ENCODE data around the gene AIG1.

Gene AIG1

DNA sequence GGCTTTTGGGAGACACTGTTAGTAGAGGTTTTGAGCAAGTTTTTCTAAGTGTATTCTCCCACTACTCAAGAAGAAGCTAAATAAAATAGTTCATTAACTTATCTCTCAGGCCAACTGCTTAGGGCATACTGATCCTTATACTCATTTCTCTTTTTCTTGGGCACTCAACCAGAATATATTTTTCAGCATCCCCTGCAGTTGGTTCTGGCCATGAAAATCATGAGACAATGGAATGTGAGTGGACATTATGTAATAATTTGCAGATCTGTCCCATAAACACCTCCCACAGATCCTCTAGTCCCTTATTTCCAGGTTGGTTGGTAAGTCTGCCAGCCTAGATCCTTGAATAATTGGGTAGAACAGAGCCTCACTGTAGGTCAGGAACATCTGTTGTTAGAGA lies 136.7 kb downstream of the AIG1 start:
- Histone ChIP-seq H3K27ac (ENCODE audit: low read depth, low read length, poor library complexity, severe bottlenecking) (no peak overlapping the region), H3K4me1 (ENCODE audit: insufficient read depth, low read length, severe bottlenecking) (no peaks in the 10 kb centered on the region), H3F3A (ENCODE audit: insufficient read depth, low read length) (no peaks in the 10 kb centered on the region), H3K4me2 (ENCODE audit: low read length) (no peak overlapping the region), H4K20me1 (ENCODE audit: insufficient read depth, low read length) (no peaks in the 10 kb centered on the region), H3K79me2 (ENCODE audit: insufficient read depth, low read length) (no peaks in the 10 kb centered on the region), H3K27me3 (ENCODE audit: insufficient read depth, low read length) (no peaks in the 10 kb centered on the region), H2AFZ (ENCODE audit: low read length) (no peak overlapping the region), H3K9ac (ENCODE audit: low read length) (no peak overlapping the region), H3K9me3 (ENCODE audit: low read length) (no peaks in the 10 kb centered on the region), H3K4me3 (ENCODE audit: low read depth, low read length, poor library complexity, severe bottlenecking) (no peak overlapping the region), H3K36me3 (ENCODE audit: insufficient read depth, low read length) (no peaks in the 10 kb centered on the region), H3K9me2 (ENCODE audit: low read depth, low read length) (no peaks in the 10 kb centered on the region)
- TF ChIP-seq, protein P1, sequence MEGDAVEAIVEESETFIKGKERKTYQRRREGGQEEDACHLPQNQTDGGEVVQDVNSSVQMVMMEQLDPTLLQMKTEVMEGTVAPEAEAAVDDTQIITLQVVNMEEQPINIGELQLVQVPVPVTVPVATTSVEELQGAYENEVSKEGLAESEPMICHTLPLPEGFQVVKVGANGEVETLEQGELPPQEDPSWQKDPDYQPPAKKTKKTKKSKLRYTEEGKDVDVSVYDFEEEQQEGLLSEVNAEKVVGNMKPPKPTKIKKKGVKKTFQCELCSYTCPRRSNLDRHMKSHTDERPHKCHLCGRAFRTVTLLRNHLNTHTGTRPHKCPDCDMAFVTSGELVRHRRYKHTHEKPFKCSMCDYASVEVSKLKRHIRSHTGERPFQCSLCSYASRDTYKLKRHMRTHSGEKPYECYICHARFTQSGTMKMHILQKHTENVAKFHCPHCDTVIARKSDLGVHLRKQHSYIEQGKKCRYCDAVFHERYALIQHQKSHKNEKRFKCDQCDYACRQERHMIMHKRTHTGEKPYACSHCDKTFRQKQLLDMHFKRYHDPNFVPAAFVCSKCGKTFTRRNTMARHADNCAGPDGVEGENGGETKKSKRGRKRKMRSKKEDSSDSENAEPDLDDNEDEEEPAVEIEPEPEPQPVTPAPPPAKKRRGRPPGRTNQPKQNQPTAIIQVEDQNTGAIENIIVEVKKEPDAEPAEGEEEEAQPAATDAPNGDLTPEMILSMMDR (IDR thresholded peaks at IDR 0.05; ENCODE audit: low read length) = no peak
- no peak for TF ChIP-seq EZH2 (IDR thresholded peaks at IDR 0.05; ENCODE audit: borderline replicate concordance, low read length)

DNA sequence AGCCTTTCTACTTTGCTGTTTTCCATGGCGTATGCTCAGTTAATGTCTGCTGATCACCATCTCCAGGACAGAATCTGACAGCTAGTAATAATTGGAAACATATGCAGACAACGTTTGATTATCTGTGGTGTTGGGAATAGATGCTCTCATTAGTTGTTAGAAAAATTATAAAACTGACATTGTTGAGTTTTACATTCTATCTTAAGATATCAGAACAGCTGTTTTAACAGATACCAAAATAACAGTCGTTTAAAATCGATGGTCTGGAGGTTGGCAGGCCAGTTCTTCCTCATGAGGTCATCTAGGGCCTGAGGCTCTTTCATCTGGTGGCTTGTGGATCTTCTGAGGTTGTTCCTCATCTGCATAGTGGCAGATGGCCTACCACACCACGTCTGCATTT lies 137.6 kb downstream of the AIG1 start:
- no peak overlapping the region for H3K4me3 ChIP-seq (ENCODE audit: low read depth, low read length, poor library complexity, severe bottlenecking)
- no peaks in the 10 kb centered on the region for H3K9me3 ChIP-seq (ENCODE audit: low read length)
- H3K9me2 ChIP-seq (ENCODE audit: low read depth, low read length) = no peaks in the 10 kb centered on the region
- no peak overlapping the region for H3K27ac ChIP-seq (ENCODE audit: low read depth, low read length, poor library complexity, severe bottlenecking)
- H2AFZ ChIP-seq (ENCODE audit: low read length) = no peak overlapping the region
- H3K36me3 ChIP-seq (ENCODE audit: insufficient read depth, low read length) = no peaks in the 10 kb centered on the region
- H3K27me3 ChIP-seq (ENCODE audit: insufficient read depth, low read length) = no peaks in the 10 kb centered on the region
- no peak overlapping the region for H3K4me2 ChIP-seq (ENCODE audit: low read length)
- no peaks in the 10 kb centered on the region for H3K79me2 ChIP-seq (ENCODE audit: insufficient read depth, low read length)
- H3K4me1 ChIP-seq (ENCODE audit: insufficient read depth, low read length, severe bottlenecking) = no peaks in the 10 kb centered on the region
- TF ChIP-seq, protein P1 (IDR thresholded peaks at IDR 0.05; ENCODE audit: low read length) = no peak
- TF ChIP-seq EZH2 (IDR thresholded peaks at IDR 0.05; ENCODE audit: borderline replicate concordance, low read length) = no peak
- no peak overlapping the region for H3K9ac ChIP-seq (ENCODE audit: low read length)
- no peaks in the 10 kb centered on the region for H4K20me1 ChIP-seq (ENCODE audit: insufficient read depth, low read length)
- no peaks in the 10 kb centered on the region for H3F3A ChIP-seq (ENCODE audit: insufficient read depth, low read length)

DNA sequence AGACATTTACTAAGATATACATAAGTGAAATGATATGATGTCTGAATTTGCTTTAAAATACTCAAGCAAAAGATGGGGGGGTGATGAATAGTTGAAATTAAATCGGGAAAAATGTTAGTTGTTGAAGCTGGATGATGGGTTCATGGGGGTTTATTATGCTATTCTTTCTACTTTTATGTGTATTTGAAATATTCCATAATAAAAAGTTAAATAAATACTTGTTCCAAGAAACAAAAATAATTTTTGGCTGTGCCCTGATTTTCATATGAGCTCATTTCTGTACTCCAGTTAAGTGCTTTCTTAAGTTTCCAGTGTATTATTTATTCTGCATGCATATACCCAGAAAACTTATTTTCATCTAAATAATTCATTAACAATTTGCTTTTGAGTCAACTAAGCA lies 138.6 kb downstream of the AIG1 start:
- H3K36me3 ChIP-seq (ENCODE audit: insufficient read depth, low read length) = no peaks in the 10 kb centered on the region
- no peak for TF ChIP-seq EZH2 (IDR thresholded peaks at IDR 0.05; ENCODE audit: borderline replicate concordance, low read length)
- TF ChIP-seq, protein P1 (IDR thresholded peaks at IDR 0.05; ENCODE audit: low read length) = no peak
- no peak overlapping the region for H3K4me2 ChIP-seq (ENCODE audit: low read length)
- no peak overlapping the region for H3K9ac ChIP-seq (ENCODE audit: low read length)
- no peaks in the 10 kb centered on the region for H3K4me1 ChIP-seq (ENCODE audit: insufficient read depth, low read length, severe bottlenecking)
- no peaks in the 10 kb centered on the region for H3K9me2 ChIP-seq (ENCODE audit: low read depth, low read length)
- no peaks in the 10 kb centered on the region for H3K27me3 ChIP-seq (ENCODE audit: insufficient read depth, low read length)
- H3F3A ChIP-seq (ENCODE audit: insufficient read depth, low read length) = no peaks in the 10 kb centered on the region
- H3K4me3 ChIP-seq (ENCODE audit: low read depth, low read length, poor library complexity, severe bottlenecking) = no peak overlapping the region
- no peaks in the 10 kb centered on the region for H3K79me2 ChIP-seq (ENCODE audit: insufficient read depth, low read length)
- no peaks in the 10 kb centered on the region for H3K9me3 ChIP-seq (ENCODE audit: low read length)
- H2AFZ ChIP-seq (ENCODE audit: low read length) = no peak overlapping the region
- H3K27ac ChIP-seq (ENCODE audit: low read depth, low read length, poor library complexity, severe bottlenecking) = no peak overlapping the region
- no peaks in the 10 kb centered on the region for H4K20me1 ChIP-seq (ENCODE audit: insufficient read depth, low read length)

All from OCI-LY1 (cell line).